GM12878 (cell line): ENCODE data around the gene COMMD10. TPM values are rescaled to one million over a fixed set of nuclear protein-coding genes. Genes with fewer than 3 reads are reported as not detected.
A peak's percentile ranks its signal among the peaks of the same experiment; 100 is the strongest.

ENCODE experiments used
- ATAC-seq: fragments of 200-7000 bp; cut with Tn5 transposase; 3 replicates; pipeline ENCODE4 v1.9.1; 2020; ENCODE audit warnings: mild to moderate bottlenecking, moderate library complexity
- BruUV-seq: library from RNA; stranded (reverse); fragments of 400-500 nt; replicated peaks from 2 replicates; lab custom pipeline; 2021; lab: Mats Ljungman, UMichigan
- CTCF ChIA-PET: fragments of 300-600 bp; sonication (Branson Sonifier 250); formaldehyde crosslinking; extraction: SDS; loops from one replicate; lab custom pipeline; 2021; ENCODE audit warnings: inconsistent platforms; lab: Yijun Ruan, JAX
- POLR2A ChIA-PET: fragments of 350-600 bp; formaldehyde crosslinking; extraction: SDS; loops from one replicate; lab custom pipeline; 2021; ENCODE audit warnings: inconsistent platforms; lab: Charles Lee
- RAD21 ChIA-PET: fragments of 300-600 bp; sonication (Branson Sonifier 250); formaldehyde crosslinking; loops from one replicate; lab custom pipeline; 2023; ENCODE audit warnings: antibody characterized with exemption; ENCODE audit not compliant: unreplicated experiment; lab: Charles Lee
- SMC1A ChIA-PET: fragments of 300-600 bp; sonication (Branson Sonifier 250); formaldehyde crosslinking; loops from one replicate; lab custom pipeline; 2023; ENCODE audit not compliant: unreplicated experiment, uncharacterized antibody; lab: Charles Lee
- DNase-seq: peaks from one replicate; pipeline ENCODE4 v3.0.0-alpha.2; 2011; ENCODE audit warnings: low read depth, low spot score
- FAIRE-seq: peaks from 3 replicates; lab custom pipeline; 2011; peaks lifted over from hg19 to GRCh38; lab: Jason Lieb, UNC
- H2AFZ ChIP-seq: 2 replicates; pipeline ENCODE4 v1.6.0; 2011; ENCODE audit warnings: low read depth, low read length, control low read depth; ENCODE audit not compliant: control insufficient read depth
- H3K27ac ChIP-seq: 2 replicates; pipeline ENCODE4 v1.5.1; 2011; ENCODE audit warnings: control low read depth; ENCODE audit not compliant: control insufficient read depth, insufficient read depth
- H3K27me3 ChIP-seq, 2 experiments: replicated peaks in 1 of 2; 2 replicates each; pipeline versions ENCODE4 v1.6.0 to v1.6.1; 2011; ENCODE audit warnings: low read length in 1 of 2; ENCODE audit not compliant: control insufficient read depth in 2 of 2, insufficient read depth in 2 of 2
- H3K36me3 ChIP-seq, 2 experiments: 2 replicates each; pipeline ENCODE4 v1.5.1; 2011; ENCODE audit warnings: low read length in 1 of 2; ENCODE audit not compliant: control insufficient read depth in 2 of 2, insufficient read depth in 2 of 2
- H3K4me1 ChIP-seq: 2 replicates; pipeline ENCODE4 v1.6.1; 2011; ENCODE audit warnings: mild to moderate bottlenecking, low read length, moderate library complexity, mixed read lengths; ENCODE audit not compliant: control insufficient read depth, insufficient read depth
- H3K4me2 ChIP-seq: 2 replicates; pipeline ENCODE4 v1.6.0; 2011; ENCODE audit warnings: control low read depth; ENCODE audit not compliant: control insufficient read depth, insufficient read depth
- H3K4me3 ChIP-seq: fragments of 200-600 bp; sonication (generic); 2 replicates; pipeline ENCODE4 v1.5.1; 2016
- H3K79me2 ChIP-seq: 2 replicates; pipeline ENCODE4 v1.6.0; 2011; ENCODE audit warnings: low read length; ENCODE audit not compliant: control insufficient read depth, insufficient read depth
- H3K9ac ChIP-seq: 2 replicates; pipeline ENCODE4 v1.8.0; 2011; ENCODE audit warnings: low read length, control low read depth, mixed read lengths; ENCODE audit not compliant: control insufficient read depth, insufficient read depth
- H3K9me3 ChIP-seq: replicated peaks from 3 replicates; pipeline ENCODE4 v1.5.1; 2011; ENCODE audit warnings: mild to moderate bottlenecking, low read length; ENCODE audit not compliant: control insufficient read depth, insufficient read depth
- H4K20me1 ChIP-seq: 2 replicates; pipeline ENCODE4 v1.6.0; 2011; ENCODE audit not compliant: control insufficient read depth, insufficient read depth
- CHD4 ChIP-seq: fragments of 200-600 bp; sonication (generic); IDR thresholded peaks from 2 replicates; pipeline ENCODE4 v1.6.1; 2016; ENCODE audit warnings: mild to moderate bottlenecking
- GATAD2B ChIP-seq: fragments of 450-650 bp; conservative IDR thresholded peaks from 2 replicates; pipeline ENCODE4 v1.6.1; 2017; ENCODE audit warnings: low read depth, mild to moderate bottlenecking, moderate library complexity
- IRF5 ChIP-seq: fragments of 450-650 bp; IDR thresholded peaks from 2 replicates; pipeline ENCODE4 v1.6.1; 2017; ENCODE audit warnings: borderline replicate concordance
- JUND ChIP-seq: IDR thresholded peaks from 2 replicates; pipeline ENCODE4 v1.6.1; 2012; ENCODE audit warnings: low read depth, mild to moderate bottlenecking, low read length, improper control_type of control experiment, moderate library complexity
- RBBP5 ChIP-seq: fragments of 200-600 bp; sonication (generic); conservative IDR thresholded peaks from 2 replicates; pipeline ENCODE4 v1.6.1; 2016
- RELB ChIP-seq: fragments of 450-650 bp; IDR thresholded peaks from 2 replicates; pipeline ENCODE4 v1.6.1; 2017; ENCODE audit warnings: low read depth, mild to moderate bottlenecking, moderate library complexity
- SMARCA5 ChIP-seq: fragments of 450-650 bp; IDR thresholded peaks from 2 replicates; pipeline ENCODE4 v1.6.1; 2017; ENCODE audit warnings: mild to moderate bottlenecking
- SUPT20H ChIP-seq: IDR thresholded peaks from 2 replicates; pipeline ENCODE4 v1.6.1; 2011; ENCODE audit warnings: low read depth, mild to moderate bottlenecking, low read length, moderate library complexity, borderline replicate concordance; ENCODE audit not compliant: control insufficient read depth
- TCF7 ChIP-seq: IDR thresholded peaks from 2 replicates; pipeline ENCODE4 v1.6.1; 2014; ENCODE audit warnings: antibody characterized with exemption, borderline replicate concordance
- ZSCAN29 ChIP-seq: fragments of 450-650 bp; IDR thresholded peaks from 2 replicates; pipeline ENCODE4 v1.6.1; 2017; ENCODE audit warnings: mild to moderate bottlenecking, moderate library complexity
- ZZZ3 ChIP-seq: IDR thresholded peaks from 2 replicates; pipeline ENCODE4 v1.6.1; 2011; ENCODE audit warnings: low read depth; ENCODE audit not compliant: control insufficient read depth, insufficient read length
- WGBS: methylation state at CpG from one replicate; pipeline ENCODE4 v1.1.6; 2016; ENCODE audit warnings: low lambda C conversion rate; ENCODE audit not compliant: insufficient replicate concordance, insufficient coverage; ENCODE audit errors: missing lambda C conversion rate; 5-methylcytosine and 5-hydroxymethylcytosine counted together
- in situ Hi-C: fragments of 300-500 bp; cut with MboI; formaldehyde crosslinking; loops from 9 replicates; pipeline ENCODE4 v1.14.3; 2018; ENCODE audit warnings: mixed read lengths
- intact Hi-C: fragments of 100-400 bp; cut with micrococcal nuclease; formaldehyde crosslinking; loops from one replicate; pipeline ENCODE4 v1.14.2; 2022; ENCODE audit not compliant: unreplicated experiment
- polyA plus RNA-seq, 11 experiments: library from polyadenylated mRNA; depleted of rRNA in 4 of 11; unstranded in 6 of 11; stranded (reverse) in 5 of 11; fragments of >200 nt; fragmentation: Nextera tagmentation in 4 of 11; fragmentation: Illumina TruSeq in 1 of 11; extraction: Ambion mirVana in 4 of 11; extraction: Trizol in 1 of 11; gene quantifications; 1 replicate in 1 of 11; 2 replicates in 10 of 11; pipeline versions ENCODE4 v1.2.1 to v1.2.3, GENCODE V29; 2011 to 2016; ENCODE audit warnings: inconsistent platforms in 2 of 11, missing spikeins in 2 of 11, low read depth in 1 of 11
- total RNA-seq, 4 experiments: library from RNA; depleted of rRNA in 3 of 4; stranded (reverse); fragments of >200 nt in 3 of 4; fragmentation: Illumina TruSeq in 1 of 4; extraction: Trizol in 1 of 4; gene quantifications; 2 replicates each; pipeline versions ENCODE4 v1.2.1 to v1.2.3, GENCODE V29; 2013 to 2021
- TF ChIP-seq, protein P1 (sequence below): fragments of 450-650 bp; IDR thresholded peaks from 2 replicates; pipeline ENCODE4 v1.6.1; 2017; ENCODE audit warnings: mild to moderate bottlenecking, moderate library complexity
- TF ChIP-seq, protein P2 (sequence below): fragments of 150-350 bp; IDR thresholded peaks from 2 replicates; pipeline ENCODE4 v1.6.1; 2014; ENCODE audit warnings: mild to moderate bottlenecking, low read depth, low read length

COMMD10 gene
- total and polyA plus RNA-seq, 10 of the 15 experiments (the other 5 are each of a cell fraction or from before 2014, with no cell fraction given): 19.6 to 98.7 (median 28.0) TPM

- SMC1A ChIA-PET: interaction anchor here (0.6 to 1.1 kb wide), 4 partner anchors 9 to 52 kb away, joined by 3 to 4 read pairs (median 3); no protein-coding TSS in a partner anchor
- CTCF ChIA-PET: interaction anchor here (0.6 to 1.3 kb wide), 3 partner anchors 21 to 159 kb away, joined by 3 read pairs; no protein-coding TSS in a partner anchor
- in situ Hi-C loops: no loop called here
Observed at GRCh38 chr5:116237917-116238500, 153.2 kb downstream of the COMMD10 start.

More at GRCh38 chr5:116237917-116238500, 153.2 kb downstream of the COMMD10 start:
- TF ChIP-seq JUND: no peak
- TF ChIP-seq, protein P1, sequence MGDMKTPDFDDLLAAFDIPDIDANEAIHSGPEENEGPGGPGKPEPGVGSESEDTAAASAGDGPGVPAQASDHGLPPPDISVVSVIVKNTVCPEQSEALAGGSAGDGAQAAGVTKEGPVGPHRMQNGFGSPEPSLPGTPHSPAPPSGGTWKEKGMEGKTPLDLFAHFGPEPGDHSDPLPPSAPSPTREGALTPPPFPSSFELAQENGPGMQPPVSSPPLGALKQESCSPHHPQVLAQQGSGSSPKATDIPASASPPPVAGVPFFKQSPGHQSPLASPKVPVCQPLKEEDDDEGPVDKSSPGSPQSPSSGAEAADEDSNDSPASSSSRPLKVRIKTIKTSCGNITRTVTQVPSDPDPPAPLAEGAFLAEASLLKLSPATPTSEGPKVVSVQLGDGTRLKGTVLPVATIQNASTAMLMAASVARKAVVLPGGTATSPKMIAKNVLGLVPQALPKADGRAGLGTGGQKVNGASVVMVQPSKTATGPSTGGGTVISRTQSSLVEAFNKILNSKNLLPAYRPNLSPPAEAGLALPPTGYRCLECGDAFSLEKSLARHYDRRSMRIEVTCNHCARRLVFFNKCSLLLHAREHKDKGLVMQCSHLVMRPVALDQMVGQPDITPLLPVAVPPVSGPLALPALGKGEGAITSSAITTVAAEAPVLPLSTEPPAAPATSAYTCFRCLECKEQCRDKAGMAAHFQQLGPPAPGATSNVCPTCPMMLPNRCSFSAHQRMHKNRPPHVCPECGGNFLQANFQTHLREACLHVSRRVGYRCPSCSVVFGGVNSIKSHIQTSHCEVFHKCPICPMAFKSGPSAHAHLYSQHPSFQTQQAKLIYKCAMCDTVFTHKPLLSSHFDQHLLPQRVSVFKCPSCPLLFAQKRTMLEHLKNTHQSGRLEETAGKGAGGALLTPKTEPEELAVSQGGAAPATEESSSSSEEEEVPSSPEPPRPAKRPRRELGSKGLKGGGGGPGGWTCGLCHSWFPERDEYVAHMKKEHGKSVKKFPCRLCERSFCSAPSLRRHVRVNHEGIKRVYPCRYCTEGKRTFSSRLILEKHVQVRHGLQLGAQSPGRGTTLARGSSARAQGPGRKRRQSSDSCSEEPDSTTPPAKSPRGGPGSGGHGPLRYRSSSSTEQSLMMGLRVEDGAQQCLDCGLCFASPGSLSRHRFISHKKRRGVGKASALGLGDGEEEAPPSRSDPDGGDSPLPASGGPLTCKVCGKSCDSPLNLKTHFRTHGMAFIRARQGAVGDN: no peak
- TF ChIP-seq, protein P2, sequence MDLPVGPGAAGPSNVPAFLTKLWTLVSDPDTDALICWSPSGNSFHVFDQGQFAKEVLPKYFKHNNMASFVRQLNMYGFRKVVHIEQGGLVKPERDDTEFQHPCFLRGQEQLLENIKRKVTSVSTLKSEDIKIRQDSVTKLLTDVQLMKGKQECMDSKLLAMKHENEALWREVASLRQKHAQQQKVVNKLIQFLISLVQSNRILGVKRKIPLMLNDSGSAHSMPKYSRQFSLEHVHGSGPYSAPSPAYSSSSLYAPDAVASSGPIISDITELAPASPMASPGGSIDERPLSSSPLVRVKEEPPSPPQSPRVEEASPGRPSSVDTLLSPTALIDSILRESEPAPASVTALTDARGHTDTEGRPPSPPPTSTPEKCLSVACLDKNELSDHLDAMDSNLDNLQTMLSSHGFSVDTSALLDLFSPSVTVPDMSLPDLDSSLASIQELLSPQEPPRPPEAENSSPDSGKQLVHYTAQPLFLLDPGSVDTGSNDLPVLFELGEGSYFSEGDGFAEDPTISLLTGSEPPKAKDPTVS: no peak
- no peak for TF ChIP-seq CHD4
- no peak for TF ChIP-seq RELB
- TF ChIP-seq TCF7: no peak
- TF ChIP-seq RBBP5: no peak
- TF ChIP-seq IRF5: no peak
- no peak for TF ChIP-seq ZSCAN29
- no peak for TF ChIP-seq SMARCA5
- TF ChIP-seq SUPT20H: no peak
- TF ChIP-seq ZZZ3: no peak
- TF ChIP-seq GATAD2B: no peak
- H3K4me1 ChIP-seq: no peaks in the 10 kb centered on the region
- no peak overlapping the region for H3K27ac ChIP-seq
- H4K20me1 ChIP-seq: no peaks in the 10 kb centered on the region
- no peak overlapping the region for H3K4me2 ChIP-seq
- no peaks in the 10 kb centered on the region for H3K27me3 ChIP-seq
- H2AFZ ChIP-seq: no peak overlapping the region
- DNase-seq (no peak), ATAC-seq (peak; percentile 41; the same call in 1 of the 3 replicates), FAIRE-seq (no peak)
- intact Hi-C loops: no loop called here
- ChIA-PET POLR2A (no interaction called here), RAD21 (no interaction called here)
- no peaks in the 10 kb centered on the region; the same call in 2 of the 3 replicates for H3K9me3 ChIP-seq
- no peaks in the 10 kb centered on the region for H3K36me3 ChIP-seq
- H3K9ac ChIP-seq: no peak overlapping the region
- BruUV-seq: no TSS peak
- 94% methylated on average over 3 of the region's 3 CpGs for WGBS
- H3K79me2 ChIP-seq: no peaks in the 10 kb centered on the region
- H3K4me3 ChIP-seq: no peak overlapping the region
